ENCODE measurements around the gene FNDC3A.
A peak's percentile ranks its signal among the peaks of the same experiment; 100 is the strongest.

Gene FNDC3A

GRCh38 chr13:49218493-49219051 lies 242.9 kb downstream of the FNDC3A start:
- DNase-seq (ENCODE audit: low spot score), result no peak

GRCh38 chr13:49219647-49220035 lies 243.9 kb downstream of the FNDC3A start:
- no peak for DNase-seq (ENCODE audit: low spot score)

DNA sequence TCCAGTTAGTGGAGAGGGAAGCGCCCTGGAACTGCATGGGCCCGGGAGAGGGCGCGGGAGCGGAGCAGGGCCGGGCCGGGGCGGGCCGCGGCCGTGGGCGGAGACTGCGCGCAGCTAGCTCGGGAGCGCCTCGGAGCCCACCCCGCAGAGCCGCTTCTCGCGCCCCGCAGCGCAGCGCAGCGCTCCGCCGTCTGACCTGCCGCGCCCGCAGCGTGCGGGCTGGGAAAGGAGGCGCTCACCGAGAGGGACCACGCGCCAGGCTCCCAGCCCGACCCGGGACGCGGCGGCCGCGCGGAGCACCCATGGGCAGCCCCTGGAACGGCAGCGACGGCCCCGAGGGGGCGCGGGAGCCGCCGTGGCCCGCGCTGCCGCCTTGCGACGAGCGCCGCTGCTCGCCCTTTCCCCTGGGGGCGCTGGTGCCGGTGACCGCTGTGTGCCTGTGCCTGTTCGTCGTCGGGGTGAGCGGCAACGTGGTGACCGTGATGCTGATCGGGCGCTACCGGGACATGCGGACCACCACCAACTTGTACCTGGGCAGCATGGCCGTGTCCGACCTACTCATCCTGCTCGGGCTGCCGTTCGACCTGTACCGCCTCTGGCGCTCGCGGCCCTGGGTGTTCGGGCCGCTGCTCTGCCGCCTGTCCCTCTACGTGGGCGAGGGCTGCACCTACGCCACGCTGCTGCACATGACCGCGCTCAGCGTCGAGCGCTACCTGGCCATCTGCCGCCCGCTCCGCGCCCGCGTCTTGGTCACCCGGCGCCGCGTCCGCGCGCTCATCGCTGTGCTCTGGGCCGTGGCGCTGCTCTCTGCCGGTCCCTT lies 244.5 kb downstream of the FNDC3A start, which contains the start of gene MLNR:
TSS of gene MLNR (plus strand) at position 303 of the 820 bp plus-strand sequence. CDS start at position 303, 0 bp downstream.
- no peak for DNase-seq (ENCODE audit: low spot score)

- no peak for DNase-seq (ENCODE audit: low spot score)
Observed at GRCh38 chr13:49220856-49221589, 245.3 kb downstream of the FNDC3A start.

GRCh38 chr13:49221590-49221965 lies 245.9 kb downstream of the FNDC3A start:
- no peak for DNase-seq (ENCODE audit: low spot score)

- DNase-seq (ENCODE audit: low spot score), result no peak
Observed at GRCh38 chr13:49225223-49226042, 249.7 kb downstream of the FNDC3A start.

GRCh38 chr13:49226613-49227012 lies 250.9 kb downstream of the FNDC3A start:
- DNase-seq (ENCODE audit: low spot score), result no peak

- DNase-seq (ENCODE audit: low spot score), result no peak
Observed at GRCh38 chr13:49234741-49235140, 259.0 kb downstream of the FNDC3A start.

DNA sequence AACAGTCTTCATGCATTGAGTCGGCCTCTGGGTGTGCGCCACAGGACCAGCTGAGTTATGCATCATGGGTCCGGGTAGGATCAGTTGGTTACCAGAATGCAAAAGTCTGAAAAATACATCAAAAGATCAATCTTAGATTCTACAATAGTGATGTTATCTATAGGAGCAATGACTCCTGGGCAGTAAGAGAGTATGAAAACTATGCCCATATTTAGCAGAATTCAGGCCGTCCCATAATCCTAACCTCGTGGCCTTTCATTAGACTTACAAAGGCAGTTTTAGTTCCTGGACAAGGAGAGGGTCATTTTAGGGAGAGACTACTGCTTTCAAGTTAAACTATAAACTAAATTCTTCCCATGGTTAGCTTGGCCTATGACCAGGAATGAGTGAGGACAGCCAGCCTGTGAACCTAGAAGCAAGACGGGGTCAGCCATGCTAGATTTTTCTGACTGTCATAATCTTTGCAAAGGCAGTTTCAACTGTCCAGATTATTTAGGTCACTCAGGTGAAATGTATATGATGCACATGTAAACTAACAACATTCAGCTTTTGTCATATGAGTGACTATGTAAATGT lies 260.2 kb downstream of the FNDC3A start:
- DNase-seq (ENCODE audit: low spot score), result no peak

- DNase-seq (ENCODE audit: low spot score), result no peak
Observed at GRCh38 chr13:49238621-49239020, 262.9 kb downstream of the FNDC3A start.

- peak; percentile 41 for DNase-seq (ENCODE audit: low spot score)
Observed at GRCh38 chr13:49240017-49240416, 264.3 kb downstream of the FNDC3A start.

GRCh38 chr13:49241296-49241695 lies 265.6 kb downstream of the FNDC3A start:
- no peak for DNase-seq (ENCODE audit: low spot score)

DNA sequence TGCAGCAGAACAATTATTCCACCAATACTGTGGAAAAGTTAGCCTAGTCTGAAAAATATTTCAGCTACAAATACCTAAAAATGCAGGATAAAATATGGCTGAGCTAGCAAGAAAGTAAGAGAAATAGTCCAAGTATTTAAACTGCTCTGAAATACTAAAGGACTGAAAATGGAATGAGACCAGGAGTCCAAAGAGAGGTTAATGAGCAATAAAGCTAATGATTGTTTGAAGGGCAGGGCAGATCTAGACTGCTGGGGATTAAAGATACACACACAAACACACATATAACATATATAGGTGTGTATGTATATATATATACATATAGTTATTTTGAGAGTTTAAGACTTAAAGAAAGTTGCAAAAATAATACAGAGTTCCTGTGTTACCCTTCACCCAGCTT lies 269.4 kb downstream of the FNDC3A start:
- DNase-seq (ENCODE audit: low spot score), result no peak

- DNase-seq (ENCODE audit: low spot score), result no peak
Observed at GRCh38 chr13:49246850-49247642, 271.3 kb downstream of the FNDC3A start.

DNA sequence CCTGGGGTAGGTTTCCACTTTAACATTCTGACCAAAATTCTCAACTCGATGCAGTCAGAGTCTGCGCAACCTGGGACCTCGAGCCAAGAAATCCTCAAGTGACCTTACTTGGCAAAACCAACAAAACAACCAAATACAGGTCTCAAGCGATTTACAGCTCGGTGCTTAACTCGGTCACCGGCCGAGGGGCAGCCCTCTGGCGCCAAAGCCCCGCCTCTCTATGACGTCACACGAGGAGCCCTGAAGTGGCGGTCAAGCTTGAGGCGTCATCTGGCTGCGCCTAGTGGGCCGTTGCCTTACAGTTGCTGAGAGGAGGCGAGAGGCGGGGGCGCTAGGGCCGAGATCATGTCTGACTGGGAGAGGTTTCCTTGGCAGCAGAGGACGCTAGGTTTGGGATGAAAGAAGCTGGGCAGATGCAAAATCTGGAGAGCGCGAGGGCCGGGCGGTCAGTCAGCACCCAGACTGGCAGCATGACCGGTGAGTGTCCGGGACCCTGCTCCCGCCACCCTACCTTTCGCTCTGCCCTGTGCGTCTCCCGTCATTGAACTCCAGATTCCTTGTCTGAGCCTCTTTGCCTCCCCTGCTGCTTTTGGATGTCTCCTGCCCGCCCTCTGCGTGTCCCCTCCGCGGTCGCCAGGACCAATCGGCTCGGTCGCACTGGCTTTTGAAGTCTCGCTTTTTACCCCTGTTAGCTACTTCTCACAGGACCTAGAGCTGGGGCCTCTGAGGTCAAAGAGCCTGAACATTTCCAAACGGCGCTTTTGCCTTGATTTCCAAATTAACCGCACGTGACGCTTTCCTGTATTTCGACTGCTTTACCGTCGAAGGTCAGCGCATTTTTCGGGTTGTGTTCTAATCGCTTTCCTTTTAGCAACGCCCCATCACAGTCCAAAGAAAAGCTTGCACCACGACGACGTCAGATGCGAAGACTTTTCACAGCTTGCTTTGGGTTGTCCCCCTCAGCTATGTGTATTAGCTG lies 272.2 kb downstream of the FNDC3A start, which contains the start of gene CDADC1:
TSS of gene CDADC1 (plus strand) at position 283 of the 979 bp plus-strand sequence. CDS start at position 396, 113 bp downstream.
- DNase-seq (ENCODE audit: low spot score), result peak; percentile 94

DNA sequence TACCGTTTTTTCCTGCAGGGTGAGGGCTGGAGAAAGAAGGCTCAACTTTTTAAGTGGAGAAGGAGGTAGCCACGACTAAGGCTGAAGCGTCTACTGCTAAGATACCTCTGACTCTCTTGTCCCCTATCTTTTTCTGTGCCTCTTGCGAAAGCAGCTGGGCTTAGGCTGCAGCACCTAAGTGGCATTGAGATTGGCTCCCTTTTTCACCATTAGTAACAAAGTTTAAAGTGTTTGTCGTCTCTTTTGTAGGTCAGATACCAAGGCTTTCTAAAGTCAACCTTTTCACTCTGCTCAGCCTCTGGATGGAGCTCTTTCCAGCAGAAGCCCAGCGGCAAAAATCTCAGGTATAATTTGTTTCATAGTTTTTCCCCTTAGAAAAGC lies 272.9 kb downstream of the FNDC3A start:
- DNase-seq (ENCODE audit: low spot score), result no peak

GRCh38 chr13:49251326-49251725 lies 275.6 kb downstream of the FNDC3A start:
- no peak for DNase-seq (ENCODE audit: low spot score)

DNA sequence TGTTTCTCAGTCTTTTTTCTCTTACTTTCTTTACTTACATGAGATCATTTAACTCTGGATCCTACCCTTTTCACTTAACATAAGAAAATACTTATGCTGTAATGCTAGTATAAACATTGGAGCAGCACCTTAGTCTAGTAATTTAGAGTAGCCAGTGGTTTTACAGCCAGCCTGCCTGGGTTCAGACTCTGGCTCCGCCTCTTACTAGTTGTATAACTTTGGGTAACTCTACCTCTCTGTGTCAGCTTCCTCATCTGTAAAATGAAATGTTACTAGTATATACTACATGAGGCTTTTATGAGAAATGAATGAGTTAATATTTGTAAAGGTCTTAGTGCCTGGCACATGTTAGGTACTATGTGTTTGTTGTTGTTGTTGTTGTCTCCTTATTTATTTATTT lies 277.6 kb downstream of the FNDC3A start:
- DNase-seq (ENCODE audit: low spot score), result no peak

DNA sequence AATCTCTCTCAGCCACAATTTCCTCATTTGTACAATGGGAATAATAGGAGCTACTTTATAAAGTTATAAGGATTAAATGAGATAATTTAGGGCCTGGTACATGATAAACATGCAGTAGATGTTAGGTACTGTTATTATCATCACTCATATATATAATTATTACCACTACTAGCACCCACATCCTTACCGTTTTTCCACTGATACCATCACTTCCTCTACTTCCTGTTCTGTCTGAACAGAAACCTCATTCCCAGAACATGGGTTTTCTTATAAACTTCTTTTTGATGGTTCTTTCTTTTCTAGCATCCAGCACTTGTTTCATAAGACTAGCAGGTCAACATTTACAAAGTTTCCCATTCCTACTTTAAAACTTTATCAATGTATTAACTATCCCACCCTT lies 278.3 kb downstream of the FNDC3A start:
- DNase-seq (ENCODE audit: low spot score), result no peak

GRCh38 chr13:49256841-49257240 lies 281.1 kb downstream of the FNDC3A start:
- DNase-seq (ENCODE audit: low spot score), result no peak
